ENCODE measurements around the gene REPS2.

GRCh38 chrX:17032351-17032750 lies 85.9 kb downstream of the REPS2 start:
- no peak for TF ChIP-seq SP1 (IDR thresholded peaks at IDR 0.05)
- no peak for TF ChIP-seq FOXA1 (IDR thresholded peaks at IDR 0.05)
- TF ChIP-seq NFRKB (IDR thresholded peaks at IDR 0.05): no peak
- TF ChIP-seq FOXM1 (IDR thresholded peaks at IDR 0.05; ENCODE audit: borderline replicate concordance): no peak
- no peak for TF ChIP-seq PKNOX1 (IDR thresholded peaks at IDR 0.05)
- no peak for TF ChIP-seq CTBP1 (IDR thresholded peaks at IDR 0.05; ENCODE audit: borderline replicate concordance)
- TF ChIP-seq ZNF384 (IDR thresholded peaks at IDR 0.05): no peak
- no peak for TF ChIP-seq ARNT (IDR thresholded peaks at IDR 0.05)
- no peak for TF ChIP-seq BHLHE40 (IDR thresholded peaks at IDR 0.05; ENCODE audit: borderline replicate concordance)
- no peak for TF ChIP-seq FOXK2 (IDR thresholded peaks at IDR 0.05)
- no peak for TF ChIP-seq SUZ12 (IDR thresholded peaks at IDR 0.05)
- TF ChIP-seq TARDBP (IDR thresholded peaks at IDR 0.05): no peak
